OCI-LY7 (cell line): ENCODE data around the gene TJP1. TPM values are rescaled to one million over a fixed set of nuclear protein-coding genes. Genes with fewer than 3 reads are reported as not detected.

ENCODE experiments used
- BruUV-seq: library from RNA; stranded (reverse); fragments of 400-500 nt; replicated peaks from 2 replicates; lab custom pipeline; 2021; lab: Mats Ljungman, UMichigan
- CTCF ChIA-PET: fragments of 300-600 bp; sonication (Branson Sonifier 250); formaldehyde crosslinking; loops from one replicate; lab custom pipeline; 2022; ENCODE audit warnings: antibody characterized with exemption; ENCODE audit not compliant: unreplicated experiment; lab: Charles Lee
- POLR2A ChIA-PET: fragments of 300-600 bp; sonication (Branson Sonifier 250); formaldehyde crosslinking; loops from one replicate; lab custom pipeline; 2022; ENCODE audit warnings: antibody characterized with exemption; lab: Charles Lee
- DNase-seq: peaks from one replicate; pipeline ENCODE4 v3.0.0-alpha.2; 2015; ENCODE audit warnings: low spot score
- H2AFZ ChIP-seq: fragments of 200-600 bp; sonication (generic), shearing (Covaris generic); 2 replicates; pipeline ENCODE4 v1.6.1; 2014; ENCODE audit warnings: mild to moderate bottlenecking, antibody characterized with exemption, low read length, moderate library complexity
- H3K27ac ChIP-seq: fragments of 200-600 bp; sonication (generic); 2 replicates; pipeline ENCODE4 v1.5.1; 2014; ENCODE audit warnings: mixed run types, low read depth, mild to moderate bottlenecking, moderate library complexity, low read length, inconsistent platforms; ENCODE audit not compliant: poor library complexity, severe bottlenecking
- H3K36me3 ChIP-seq: fragments of 200-600 bp; sonication (generic); 2 replicates; pipeline ENCODE4 v1.6.1; 2014; ENCODE audit warnings: mild to moderate bottlenecking, antibody characterized with exemption, low read length, moderate library complexity, mixed read lengths; ENCODE audit not compliant: insufficient read depth
- H3K4me1 ChIP-seq: fragments of 200-600 bp; sonication (generic); 2 replicates; pipeline ENCODE4 v1.5.1; 2014; ENCODE audit warnings: mild to moderate bottlenecking, low read length; ENCODE audit not compliant: insufficient read depth, poor library complexity, severe bottlenecking
- H3K4me2 ChIP-seq: fragments of 200-600 bp; sonication (generic); 2 replicates; pipeline ENCODE4 v1.6.1; 2014; ENCODE audit warnings: mild to moderate bottlenecking, low read length
- H3K4me3 ChIP-seq: fragments of 200-600 bp; sonication (generic); 2 replicates; pipeline ENCODE4 v1.5.1; 2014; ENCODE audit warnings: mild to moderate bottlenecking, low read depth, low read length; ENCODE audit not compliant: poor library complexity, severe bottlenecking
- H3K79me2 ChIP-seq: fragments of 200-600 bp; sonication (generic); 2 replicates; pipeline ENCODE4 v1.6.1; 2016; ENCODE audit warnings: low read depth, mild to moderate bottlenecking, low read length, moderate library complexity, mixed read lengths; ENCODE audit not compliant: insufficient read depth
- H3K9me2 ChIP-seq: fragments of 200-600 bp; sonication (generic); 2 replicates; pipeline ENCODE4 v1.6.1; 2016; ENCODE audit warnings: mild to moderate bottlenecking, low read length, mixed read lengths; ENCODE audit not compliant: insufficient read depth
- H3K9me3 ChIP-seq: fragments of 200-600 bp; sonication (generic); 2 replicates; pipeline ENCODE4 v1.6.1; 2014; ENCODE audit warnings: mild to moderate bottlenecking, mixed run types, low read length, mixed read lengths
- H4K20me1 ChIP-seq: fragments of 200-600 bp; sonication (generic); 2 replicates; pipeline ENCODE4 v1.6.1; 2014; ENCODE audit warnings: mild to moderate bottlenecking, antibody characterized with exemption, low read length, moderate library complexity, mixed read lengths; ENCODE audit not compliant: insufficient read depth
- CTCF ChIP-seq: fragments of 200-600 bp; sonication (generic); conservative IDR thresholded peaks from 2 replicates; pipeline ENCODE4 v1.5.1; 2014; ENCODE audit warnings: mild to moderate bottlenecking, antibody characterized with exemption, low read length, moderate library complexity, mixed read lengths
- EZH2phosphoT487 ChIP-seq: fragments of 200-600 bp; sonication (generic); IDR thresholded peaks from 2 replicates; pipeline ENCODE4 v1.6.1; 2018; ENCODE audit warnings: low read depth, borderline replicate concordance, mild to moderate bottlenecking, mixed run types, antibody characterized with exemption, low read length, moderate library complexity, mixed read lengths
- intact Hi-C: fragments of 100-400 bp; cut with micrococcal nuclease; formaldehyde crosslinking; loops from one replicate; pipeline ENCODE4 v1.10.0; 2022; ENCODE audit not compliant: unreplicated experiment
- total RNA-seq, 2 experiments: library from RNA; depleted of rRNA in 1 of 2; stranded (reverse); fragments of >200 nt in 1 of 2; shearing (Covaris generic) in 1 of 2; gene quantifications; 2 replicates each; pipeline ENCODE4 v1.2.3, GENCODE V29; 2014 to 2022

TJP1 gene
- total RNA-seq, 2 experiments from 2014 or later, result 0.19 to 0.32 TPM

- H3K9me3 ChIP-seq, result no peaks in the 10 kb centered on the region
- no peak for TF ChIP-seq EZH2phosphoT487
- no peak for TF ChIP-seq CTCF
- intact Hi-C loops, result no loop called here
- no peak overlapping the region for H3K27ac ChIP-seq
- H3K4me1 ChIP-seq, result no peaks in the 10 kb centered on the region
- no peak overlapping the region for H3K4me3 ChIP-seq
- BruUV-seq, result no TSS peak
- H3K9me2 ChIP-seq, result no peaks in the 10 kb centered on the region
- DNase-seq, result no peak
- H3K79me2 ChIP-seq, result no peaks in the 10 kb centered on the region
- no peaks in the 10 kb centered on the region for H4K20me1 ChIP-seq
- H3K4me2 ChIP-seq, result no peak overlapping the region
- H2AFZ ChIP-seq, result no peak overlapping the region
- ChIA-PET POLR2A (no interaction called here), CTCF (no interaction called here)
- no peaks in the 10 kb centered on the region for H3K36me3 ChIP-seq
Observed at GRCh38 chr15:29870495-29871151, 48.4 kb upstream of the TJP1 start.

DNA sequence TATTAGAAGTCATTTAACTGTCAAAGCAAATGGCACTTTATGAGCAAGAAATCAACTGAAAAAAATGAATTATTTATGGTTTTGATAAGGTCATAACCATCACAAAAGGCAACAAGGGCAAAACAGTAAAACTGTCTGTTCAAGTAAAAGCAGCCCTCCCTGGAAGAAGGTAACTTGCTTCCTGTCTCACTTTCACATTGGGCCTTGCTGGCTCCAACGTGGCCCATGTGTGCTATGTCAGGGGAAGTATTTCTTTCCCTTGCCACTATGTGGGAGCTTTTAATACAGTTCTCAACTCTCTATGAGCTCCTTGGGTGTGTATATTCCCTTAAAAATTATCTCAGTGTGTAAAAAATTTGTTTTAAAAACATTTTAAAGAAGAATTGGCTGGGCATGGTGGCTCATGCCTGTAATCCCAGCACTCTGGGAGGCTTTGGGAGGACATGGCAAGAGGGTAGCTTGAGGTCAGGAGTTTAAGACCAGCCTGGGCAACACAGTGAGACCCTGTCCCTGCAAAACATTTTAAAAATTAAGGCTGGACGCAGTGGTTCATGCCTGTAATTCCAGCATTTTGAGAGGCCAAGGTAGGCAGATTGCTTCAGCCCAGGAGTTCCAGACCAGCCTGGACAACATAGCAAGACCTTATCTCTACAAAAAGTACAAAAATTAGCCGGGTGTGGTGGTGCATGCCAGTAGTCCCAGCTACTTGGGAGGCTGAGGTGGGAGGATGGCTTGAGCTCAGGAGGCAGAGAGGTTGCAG, 45.2 kb upstream of the TJP1 start:
- no TSS peak for BruUV-seq

More for the DNA sequence above, 45.2 kb upstream of the TJP1 start:
- POLR2A ChIA-PET, result no interaction called here
- Histone ChIP-seq H3K9me3 (no peaks in the 10 kb centered on the region), H3K4me3 (no peak overlapping the region), H4K20me1 (no peaks in the 10 kb centered on the region), H3K4me2 (no peak overlapping the region), H3K9me2 (no peaks in the 10 kb centered on the region), H3K36me3 (no peaks in the 10 kb centered on the region), H3K4me1 (no peaks in the 10 kb centered on the region), H2AFZ (no peak overlapping the region), H3K79me2 (no peaks in the 10 kb centered on the region), H3K27ac (no peak overlapping the region)
- CTCF ChIA-PET, result no interaction called here
- no peak for DNase-seq
- no peak for TF ChIP-seq EZH2phosphoT487
- TF ChIP-seq CTCF, result no peak
- intact Hi-C loops, result no loop called here
